ENCODE results near the gene LZTR1. TPM values are rescaled to one million over a fixed set of nuclear protein-coding genes. Genes with fewer than 3 reads are reported as not detected.

Gene LZTR1
- total and polyA plus RNA-seq, 2 experiments from 2014 or later, result 9.2 to 39.9 TPM

DNA sequence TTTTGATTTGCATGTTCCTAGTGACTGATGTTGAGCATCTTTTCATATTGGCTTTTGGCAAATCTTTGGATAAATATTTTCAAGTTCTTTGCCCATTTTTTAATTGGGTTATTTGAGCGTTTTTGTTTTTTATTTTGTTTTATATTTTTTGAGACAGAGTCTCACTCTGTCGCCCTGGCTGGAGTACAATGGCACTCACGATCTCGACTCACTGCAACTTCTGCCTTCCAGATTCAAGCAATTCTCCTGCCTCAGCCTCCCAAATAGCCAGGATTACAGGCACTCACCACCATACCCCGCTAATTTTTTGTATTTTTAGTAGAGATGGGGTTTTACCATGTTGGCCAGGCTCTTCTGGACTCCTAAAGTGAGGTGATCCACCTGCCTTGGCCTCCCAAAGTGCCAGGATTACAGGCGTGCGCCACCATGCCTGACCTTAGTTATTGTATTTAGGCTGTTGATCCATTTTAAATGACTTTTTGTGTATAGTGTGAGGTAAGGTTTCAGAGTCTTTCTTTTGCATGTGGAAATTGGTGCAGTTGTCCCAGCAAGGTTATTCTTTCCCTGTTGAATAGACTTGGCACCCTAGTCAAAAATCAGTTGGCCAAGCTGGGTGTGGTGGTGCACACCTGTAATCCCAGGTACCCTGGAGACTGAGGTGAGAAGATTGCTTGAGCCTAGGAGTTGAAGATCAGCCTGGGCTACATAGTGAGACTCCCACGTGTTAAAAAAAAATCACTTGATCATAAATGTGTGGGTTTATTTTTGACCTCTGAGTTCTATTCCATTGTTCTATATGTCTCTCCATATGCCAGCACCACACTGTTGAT is 38.8 kb upstream of the LZTR1 start (continued):
- TF ChIP-seq ZNF462 (CRISPR knock-in tag; IDR thresholded peaks at IDR 0.05), result no peak
- TF ChIP-seq JUNB (IDR thresholded peaks at IDR 0.05; ENCODE audit: unreplicated experiment), result no peak
- TF ChIP-seq POLR2AphosphoS5 (IDR thresholded peaks at IDR 0.05; ENCODE audit: low read depth), result no peak
- TF ChIP-seq ZNF114 (CRISPR knock-in tag; IDR thresholded peaks at IDR 0.05), result no peak
- no peak for TF ChIP-seq STAT1 (IDR thresholded peaks at IDR 0.05; ENCODE audit: unreplicated experiment)
- TF ChIP-seq ZNF331 (CRISPR knock-in tag; IDR thresholded peaks at IDR 0.05; ENCODE audit: low read depth), result no peak
- TF ChIP-seq EZH2phosphoT487 (IDR thresholded peaks at IDR 0.05; ENCODE audit: unreplicated experiment), result no peak
- no peak for TF ChIP-seq NANOG (IDR thresholded peaks at IDR 0.05; ENCODE audit: borderline replicate concordance)
- no peak for TF ChIP-seq CREB1 (CRISPR knock-in tag; IDR thresholded peaks at IDR 0.05; ENCODE audit: low read depth)
- TF ChIP-seq, protein P1, sequence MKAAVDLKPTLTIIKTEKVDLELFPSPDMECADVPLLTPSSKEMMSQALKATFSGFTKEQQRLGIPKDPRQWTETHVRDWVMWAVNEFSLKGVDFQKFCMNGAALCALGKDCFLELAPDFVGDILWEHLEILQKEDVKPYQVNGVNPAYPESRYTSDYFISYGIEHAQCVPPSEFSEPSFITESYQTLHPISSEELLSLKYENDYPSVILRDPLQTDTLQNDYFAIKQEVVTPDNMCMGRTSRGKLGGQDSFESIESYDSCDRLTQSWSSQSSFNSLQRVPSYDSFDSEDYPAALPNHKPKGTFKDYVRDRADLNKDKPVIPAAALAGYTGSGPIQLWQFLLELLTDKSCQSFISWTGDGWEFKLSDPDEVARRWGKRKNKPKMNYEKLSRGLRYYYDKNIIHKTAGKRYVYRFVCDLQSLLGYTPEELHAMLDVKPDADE (IDR thresholded peaks at IDR 0.05), result no peak
- no peak for TF ChIP-seq CTCF (conservative IDR thresholded peaks at IDR 0.05; ENCODE audit: low read depth in 2 of 2)
